Liver (tissue), 3 donors: ENCODE data around the gene BCKDHB.

Experiments
- ATF3 ChIP-seq: IDR thresholded peaks from 2 replicates; pipeline ENCODE4 v1.6.1; 2016; ENCODE audit warnings: antibody characterized with exemption
- CTCF ChIP-seq: fragments of 150-350 bp; IDR thresholded peaks from 2 replicates; pipeline ENCODE4 v1.5.1; 2017; ENCODE audit warnings: improper control_type of control experiment, low read depth, low read length; ENCODE audit not compliant: missing input control
- EGR1 ChIP-seq, 2 donors: IDR thresholded peaks; 2 replicates each; pipeline ENCODE4 v1.6.1; 2016 to 2018; ENCODE audit warnings: antibody characterized with exemption in 2 of 2, low read depth in 2 of 2
- GABPA ChIP-seq, 2 donors: IDR thresholded peaks in 1 of 2; conservative IDR thresholded peaks in 1 of 2; 2 replicates each; pipeline ENCODE4 v1.6.1; 2016; ENCODE audit warnings: antibody characterized with exemption in 2 of 2, mild to moderate bottlenecking in 1 of 2, moderate library complexity in 1 of 2
- JUND ChIP-seq, 2 donors: IDR thresholded peaks; 2 replicates each; pipeline ENCODE4 v1.6.1; 2016; ENCODE audit warnings: antibody characterized with exemption in 2 of 2
- MAX ChIP-seq: IDR thresholded peaks from 2 replicates; pipeline ENCODE4 v1.6.1; 2016; ENCODE audit warnings: antibody characterized with exemption
- RAD21 ChIP-seq, 2 donors: IDR thresholded peaks; 2 replicates each; pipeline ENCODE4 v1.6.1; 2016; ENCODE audit warnings: antibody characterized with exemption in 2 of 2, mild to moderate bottlenecking in 2 of 2
- REST ChIP-seq: IDR thresholded peaks from 2 replicates; pipeline ENCODE4 v1.6.1; 2016; ENCODE audit warnings: antibody characterized with exemption, mild to moderate bottlenecking
- TAF1 ChIP-seq: conservative IDR thresholded peaks from 2 replicates; pipeline ENCODE4 v1.6.1; 2016; ENCODE audit warnings: antibody characterized with exemption, mild to moderate bottlenecking
- YY1 ChIP-seq: IDR thresholded peaks from 2 replicates; pipeline ENCODE4 v1.6.1; 2016; ENCODE audit warnings: antibody characterized with exemption, mild to moderate bottlenecking
- donor health status: healthy.
- donor health status: healthy.

GRCh38 chr6:80129485-80129884 lies 23.0 kb downstream of the BCKDHB start:
- no peak for TF ChIP-seq RAD21 (IDR thresholded peaks at IDR 0.05)
- TF ChIP-seq ATF3, result no peak
- no peak for TF ChIP-seq MAX
- no peak for TF ChIP-seq TAF1
- no peak for TF ChIP-seq CTCF
- TF ChIP-seq YY1, result no peak
- TF ChIP-seq EGR1 (IDR thresholded peaks at IDR 0.05; ENCODE audit: low read depth in 2 of 2), result no peak
- no peak for TF ChIP-seq GABPA (IDR thresholded peaks at IDR 0.05 in 1 of 2, conservative IDR thresholded peaks at IDR 0.05 in 1 of 2)
- no peak for TF ChIP-seq REST
- no peak for TF ChIP-seq JUND (IDR thresholded peaks at IDR 0.05)
